Measurements from ENCODE around the gene VPS72.

VPS72 gene

DNA sequence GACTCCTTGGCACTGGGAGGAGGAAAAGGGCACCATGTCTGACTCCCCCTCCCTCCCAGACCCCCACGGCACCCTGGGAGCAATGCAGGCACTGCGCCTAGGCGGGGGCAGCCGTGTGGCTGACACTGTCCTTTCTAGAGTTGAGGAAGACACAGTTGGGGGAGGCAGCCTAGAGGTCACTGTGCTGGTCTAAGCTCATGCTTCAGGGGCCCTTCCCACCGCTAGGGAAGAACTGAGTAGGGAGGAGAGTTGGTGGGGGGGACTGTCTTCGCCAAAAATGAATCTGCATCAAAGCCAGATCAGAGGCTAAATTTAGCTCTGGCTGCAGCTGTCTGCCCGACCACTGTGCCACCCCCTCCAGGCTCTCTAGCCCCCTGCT, 47.0 kb downstream of the VPS72 start:
- no peak for DNase-seq

DNA sequence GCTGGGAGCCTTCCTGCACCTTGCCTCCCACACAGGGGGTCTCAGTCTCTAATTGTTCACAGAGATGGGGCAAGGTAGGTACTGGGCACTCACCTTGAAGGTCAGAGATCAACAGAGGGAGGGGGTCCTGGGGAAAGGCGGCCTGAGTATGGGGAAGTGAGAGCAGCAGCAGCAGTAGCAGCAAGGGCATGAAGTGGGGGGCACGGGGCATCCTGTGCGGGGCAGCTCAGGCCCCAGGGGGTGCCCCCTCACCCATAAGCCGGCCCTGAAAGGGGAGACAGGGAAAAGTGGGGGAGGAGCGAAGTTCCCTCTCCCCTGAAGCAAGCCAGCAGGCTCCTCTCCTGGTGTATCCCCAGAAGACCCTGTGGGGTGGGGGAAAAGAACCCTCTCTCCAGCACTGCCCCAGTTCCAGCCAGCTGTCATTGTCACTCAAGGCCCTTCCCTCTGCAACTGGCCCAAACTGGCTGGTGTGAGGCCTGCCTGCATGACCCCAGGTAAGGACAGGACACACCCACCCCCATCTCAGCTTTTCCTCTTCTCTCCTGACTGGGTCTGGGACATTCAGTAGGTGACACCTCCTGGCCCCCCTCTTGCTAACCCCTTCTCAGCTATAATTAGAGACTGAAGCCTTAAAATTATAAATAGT, 47.5 kb downstream of the VPS72 start:
- DNase-seq: no peak

DNA sequence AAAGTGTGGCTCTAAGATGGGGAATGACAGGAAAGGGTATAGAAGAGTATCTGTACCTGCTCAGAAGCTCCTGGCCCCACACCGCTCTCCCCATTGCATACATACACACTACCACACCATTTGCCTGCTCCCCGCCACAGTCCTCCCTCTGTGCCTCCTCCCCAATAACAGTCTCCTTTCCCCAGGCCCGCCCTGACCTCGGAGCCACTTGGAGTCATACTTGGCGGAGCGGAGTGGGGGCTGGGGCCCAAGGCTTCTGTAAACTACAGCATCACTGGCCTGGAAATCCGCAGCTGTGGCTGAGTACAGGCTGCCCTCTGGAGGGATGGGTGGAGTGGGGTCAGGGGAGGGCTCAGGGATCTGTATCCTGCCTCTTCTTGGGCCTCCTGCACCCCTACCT, 52.2 kb downstream of the VPS72 start:
- no peak for DNase-seq

DNA sequence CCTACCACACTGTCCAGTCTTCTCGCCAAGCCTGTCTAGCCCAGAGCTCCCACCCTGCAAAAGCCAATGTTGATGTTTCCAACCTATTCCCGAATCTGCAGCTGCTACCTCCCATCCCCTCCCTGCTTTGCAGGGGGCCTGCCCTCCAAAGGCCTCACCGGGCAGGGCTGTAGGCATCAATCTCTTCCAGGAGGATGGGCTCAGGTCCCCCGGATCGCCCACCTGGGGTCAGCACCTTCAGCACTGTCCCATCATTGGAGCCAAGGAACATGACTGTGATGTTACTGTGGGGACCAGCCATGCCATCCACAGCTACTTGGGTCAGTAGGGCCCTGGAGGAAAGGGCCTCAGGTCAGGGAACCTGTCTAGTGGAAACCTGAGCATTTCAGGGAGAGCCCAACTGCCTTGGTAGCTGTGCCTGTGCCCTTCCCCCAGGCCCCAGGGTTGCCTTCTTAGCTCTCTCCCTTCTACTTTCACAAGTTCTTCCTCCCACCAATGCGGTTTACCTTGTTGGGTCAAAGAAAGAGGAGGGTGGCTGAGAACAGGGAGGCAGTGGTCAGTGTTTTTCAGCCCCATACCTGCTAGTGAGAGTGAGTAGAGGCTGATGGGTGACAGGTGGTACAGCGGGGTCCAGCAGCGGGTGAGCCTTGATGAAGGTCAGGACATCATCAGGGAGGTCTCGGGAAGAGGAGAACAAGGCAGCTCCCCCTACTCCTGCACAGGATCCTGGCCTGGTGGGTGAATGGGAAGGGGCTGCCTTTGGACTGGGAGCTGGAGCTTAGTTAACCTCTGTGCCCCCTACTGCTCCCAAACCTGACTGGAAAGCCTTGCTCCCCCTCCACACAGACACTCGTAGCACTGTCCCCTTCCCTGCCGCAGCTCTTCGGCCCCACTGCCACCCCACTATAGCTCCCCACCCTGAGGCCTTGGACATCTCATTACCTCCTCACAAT, 54.3 kb downstream of the VPS72 start:
- no peak for DNase-seq

DNA sequence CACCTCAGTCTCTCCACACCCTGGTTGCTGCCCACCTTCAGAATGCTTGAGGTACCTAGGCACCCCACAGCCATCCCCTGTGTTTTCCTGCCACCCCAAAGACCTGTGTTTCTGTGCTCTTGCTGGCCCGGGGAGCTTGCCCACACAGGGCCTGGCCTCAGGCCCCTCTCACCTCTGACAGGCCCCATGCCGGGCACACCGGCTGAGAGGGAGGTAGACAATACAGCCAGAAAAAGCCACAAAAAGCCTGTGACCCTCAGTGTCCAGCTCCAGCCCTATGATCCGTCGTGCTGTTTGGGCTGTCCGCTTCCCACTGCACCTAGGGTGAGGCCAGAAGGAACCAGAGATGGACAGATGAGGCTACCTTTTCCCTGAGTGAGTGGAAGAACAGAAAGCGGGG, 55.0 kb downstream of the VPS72 start:
- DNase-seq: no peak

DNA sequence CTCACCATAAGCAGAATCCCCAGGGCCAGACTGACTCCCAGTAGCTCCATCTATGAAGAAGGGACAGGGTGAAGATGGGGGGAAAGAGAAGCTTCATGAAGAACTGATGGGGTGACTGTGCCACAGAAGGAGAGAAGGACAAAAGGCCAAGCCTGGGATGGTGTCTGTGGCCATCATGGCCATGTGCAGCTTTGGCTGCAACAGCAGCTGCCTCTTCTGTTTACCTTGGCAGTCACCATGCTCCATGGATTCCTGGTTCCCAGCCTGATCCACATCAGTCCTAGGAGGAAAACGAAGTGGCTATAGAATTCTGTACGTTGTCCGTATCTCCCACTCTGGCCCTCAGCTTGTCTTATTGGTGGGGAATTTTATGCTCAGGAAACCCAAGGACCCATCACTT, 55.6 kb downstream of the VPS72 start:
- DNase-seq: no peak

DNA sequence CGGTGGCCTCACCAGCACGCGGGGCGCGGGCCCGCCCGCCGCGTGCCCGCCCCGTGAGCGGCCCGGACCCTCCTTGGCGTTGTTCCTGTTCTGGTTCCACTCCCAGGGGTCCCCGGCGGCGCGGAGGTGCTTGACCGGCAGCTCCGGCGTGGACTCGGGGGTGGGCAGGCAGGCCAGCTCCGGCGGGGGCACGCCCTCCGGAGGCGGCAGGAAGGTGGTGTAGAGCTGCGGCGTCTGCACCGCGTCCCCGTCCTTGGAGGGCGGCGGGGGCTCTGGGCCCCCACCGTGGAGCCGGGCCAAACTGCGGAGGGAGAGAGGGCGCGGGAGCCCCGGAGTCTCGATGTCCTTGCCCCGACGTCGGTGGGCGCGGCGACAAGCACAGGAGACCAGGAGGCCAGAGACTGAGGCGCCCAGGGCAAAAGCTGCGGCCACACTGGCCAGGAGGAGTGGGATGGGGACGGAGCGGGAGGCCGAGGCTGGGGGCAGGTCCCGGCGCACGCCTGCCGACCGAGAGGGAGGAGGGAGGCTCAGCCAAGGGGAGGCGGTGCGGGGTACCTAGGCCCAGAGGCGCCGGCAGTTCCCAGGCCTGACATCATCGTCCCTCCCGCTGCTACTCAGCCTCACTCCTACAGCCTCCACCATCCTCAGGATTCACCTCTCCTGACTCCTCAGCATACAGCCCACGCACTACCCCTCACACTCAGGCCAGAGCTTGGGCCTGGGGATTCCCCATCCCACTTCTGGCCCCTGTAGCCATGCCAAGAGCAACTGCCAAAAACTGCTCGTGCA, 56.8 kb downstream of the VPS72 start:
- DNase-seq: no peak

DNA sequence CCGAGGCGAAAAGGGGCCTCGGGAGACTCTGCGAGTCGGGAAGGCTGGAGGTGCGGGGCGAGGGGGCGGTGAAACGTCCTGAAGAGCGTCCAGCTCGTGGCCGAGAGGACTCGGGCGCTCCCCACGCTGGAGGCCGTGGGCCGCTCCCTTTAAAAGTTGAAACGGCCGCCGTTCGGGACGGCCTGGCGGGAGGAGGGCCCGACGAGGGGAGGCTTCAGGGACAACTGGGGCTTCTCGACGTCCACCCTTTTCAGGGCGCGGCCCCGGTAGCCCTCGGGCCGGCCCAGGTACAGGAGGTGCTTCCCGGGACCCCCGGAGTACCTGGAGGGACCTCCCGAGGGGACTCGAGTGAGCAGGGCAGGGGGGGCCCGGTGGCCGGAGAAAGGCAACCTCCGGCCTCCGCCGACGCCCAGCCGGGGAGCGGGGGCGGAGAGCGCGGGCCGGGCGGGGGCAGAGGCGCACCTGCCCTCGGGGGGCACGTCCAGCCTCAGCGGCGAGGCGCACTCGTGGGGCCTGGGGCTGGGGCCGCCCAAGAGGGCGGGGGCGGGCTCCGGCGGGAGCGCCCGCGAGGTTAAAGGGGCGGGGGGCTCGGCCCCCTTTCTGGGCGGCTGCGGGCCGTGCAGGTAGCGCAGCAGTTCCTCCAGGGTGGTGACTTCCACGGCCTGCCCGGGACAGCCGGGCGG, 57.5 kb downstream of the VPS72 start:
- DNase-seq: no peak

DNA sequence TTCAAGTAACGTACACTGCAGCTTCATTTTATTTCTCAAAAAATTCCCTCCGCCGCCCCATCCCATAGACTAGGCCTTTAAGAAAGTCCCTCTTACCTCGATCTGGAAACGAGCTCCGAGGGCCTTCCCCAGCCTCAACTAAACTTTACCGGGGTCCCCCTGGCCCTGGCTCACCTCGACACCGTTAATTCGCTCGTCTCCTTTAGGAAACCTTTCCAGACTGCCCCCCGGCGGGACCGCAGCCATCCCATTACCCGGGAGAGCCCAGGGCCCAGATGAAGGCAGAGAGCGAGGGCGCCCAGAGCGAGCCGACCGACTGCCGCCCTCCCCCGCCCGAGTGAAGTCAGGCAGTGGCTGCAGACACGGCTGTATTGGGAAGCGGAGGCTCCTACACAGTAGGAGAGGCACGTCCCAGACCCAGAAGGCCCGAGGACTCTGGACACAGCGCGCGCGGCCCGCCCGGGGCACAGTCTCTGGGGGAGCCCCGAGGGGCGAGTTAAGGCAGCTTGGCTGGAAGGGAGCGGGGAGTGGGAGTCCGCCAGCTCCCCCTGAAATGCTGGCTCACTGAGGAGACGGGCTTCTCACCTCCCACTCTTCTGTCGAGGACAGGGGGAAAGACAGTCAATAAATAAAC, 58.2 kb downstream of the VPS72 start:
- no peak for DNase-seq

DNA sequence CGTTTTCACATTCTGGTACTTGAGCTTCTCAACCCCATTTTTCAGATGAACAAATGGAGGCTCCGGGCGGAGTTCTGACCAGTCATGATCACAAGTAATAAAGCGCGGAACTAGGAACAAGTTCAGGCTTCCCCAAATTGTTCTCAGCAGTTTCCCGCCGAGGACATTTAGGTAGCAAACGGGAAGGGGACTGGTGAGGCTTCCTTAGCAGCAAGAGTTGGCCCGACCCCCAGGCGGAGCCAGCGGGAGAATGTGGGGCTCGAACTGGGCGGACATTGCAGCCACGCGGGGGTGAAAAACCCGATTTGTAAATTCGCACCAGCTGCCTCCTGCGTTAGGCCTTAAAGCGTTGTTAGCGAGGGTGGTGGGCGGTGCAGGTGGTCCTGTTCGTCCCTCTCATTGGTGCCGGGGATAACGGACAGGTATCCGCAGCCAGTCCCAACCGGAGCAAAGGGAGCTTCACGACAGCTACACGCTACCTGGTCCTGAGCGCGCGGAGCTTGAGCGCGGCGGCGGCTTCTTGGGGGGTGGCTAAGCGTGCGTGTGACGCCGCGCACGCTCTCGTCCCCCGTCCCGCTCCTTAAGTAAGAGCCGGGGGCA, 58.9 kb downstream of the VPS72 start:
- DNase-seq: no peak

DNA sequence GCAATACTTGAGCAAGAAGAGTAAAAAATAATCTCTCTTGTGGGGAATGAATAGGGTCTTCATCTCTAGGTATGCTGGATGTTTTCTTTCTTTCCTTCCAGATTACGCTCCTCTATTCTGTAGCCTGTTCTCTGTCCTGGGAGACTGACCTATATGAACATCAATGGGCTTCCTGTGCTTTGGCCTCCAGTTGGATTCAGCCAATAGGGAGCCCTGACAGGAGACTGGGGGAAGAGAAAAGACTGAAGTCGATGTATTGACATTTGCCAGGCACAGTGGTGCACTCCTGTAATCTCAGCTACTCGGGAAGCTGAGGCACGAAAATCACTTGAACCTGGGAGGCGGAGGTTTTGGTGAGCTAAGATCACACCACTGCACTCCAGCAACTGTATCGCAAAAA, 61.2 kb downstream of the VPS72 start:
- no peak for DNase-seq
